Skeletal muscle tissue (tissue), 4 donors: Measurements from ENCODE around the gene RDH5. TPM values are rescaled to one million over a fixed set of nuclear protein-coding genes. Genes with fewer than 3 reads are reported as not detected.
A peak's percentile ranks its signal among the peaks of the same experiment; 100 is the strongest.

ENCODE experiments used
- H3K27ac ChIP-seq: one replicate; pipeline ENCODE4 v1.7.0; 2013; ENCODE audit warnings: mild to moderate bottlenecking, low read depth, low read length, inconsistent platforms
- H3K27me3 ChIP-seq, 3 donors: one replicate each; pipeline ENCODE4 v1.7.0; 2013; ENCODE audit warnings: low read length in 3 of 3; ENCODE audit not compliant: control insufficient read depth in 3 of 3, insufficient read depth in 3 of 3
- H3K36me3 ChIP-seq, 3 donors: one replicate each; pipeline ENCODE4 v1.7.0; 2013; ENCODE audit warnings: low read length in 3 of 3; ENCODE audit not compliant: control insufficient read depth in 3 of 3, insufficient read depth in 3 of 3
- H3K4me1 ChIP-seq, 3 donors: one replicate each; pipeline ENCODE4 v1.7.0; 2013; ENCODE audit warnings: low read length in 3 of 3, mild to moderate bottlenecking in 3 of 3; ENCODE audit not compliant: control insufficient read depth in 3 of 3, insufficient read depth in 3 of 3
- H3K4me3 ChIP-seq, 3 donors: one replicate each; pipeline ENCODE4 v1.7.0; 2013; ENCODE audit warnings: low read length in 3 of 3
- H3K9ac ChIP-seq, 3 donors: one replicate each; pipeline ENCODE4 v1.7.0; 2013; ENCODE audit warnings: low read length in 3 of 3, mild to moderate bottlenecking in 3 of 3, moderate library complexity in 2 of 3, low read depth in 1 of 3
- H3K9me3 ChIP-seq, 3 donors: one replicate each; pipeline ENCODE4 v1.7.0; 2013; ENCODE audit warnings: low read length in 3 of 3; ENCODE audit not compliant: control insufficient read depth in 3 of 3
- total RNA-seq: library from RNA; depleted of rRNA; stranded (reverse); fragments of >200 nt; gene quantifications from one replicate; pipeline ENCODE4 v1.2.3, GENCODE V29; 2014
- donor health status: Osteomylitis.

Gene RDH5
- total RNA-seq, 1 donor from 2014 or later: 19.8 TPM

DNA sequence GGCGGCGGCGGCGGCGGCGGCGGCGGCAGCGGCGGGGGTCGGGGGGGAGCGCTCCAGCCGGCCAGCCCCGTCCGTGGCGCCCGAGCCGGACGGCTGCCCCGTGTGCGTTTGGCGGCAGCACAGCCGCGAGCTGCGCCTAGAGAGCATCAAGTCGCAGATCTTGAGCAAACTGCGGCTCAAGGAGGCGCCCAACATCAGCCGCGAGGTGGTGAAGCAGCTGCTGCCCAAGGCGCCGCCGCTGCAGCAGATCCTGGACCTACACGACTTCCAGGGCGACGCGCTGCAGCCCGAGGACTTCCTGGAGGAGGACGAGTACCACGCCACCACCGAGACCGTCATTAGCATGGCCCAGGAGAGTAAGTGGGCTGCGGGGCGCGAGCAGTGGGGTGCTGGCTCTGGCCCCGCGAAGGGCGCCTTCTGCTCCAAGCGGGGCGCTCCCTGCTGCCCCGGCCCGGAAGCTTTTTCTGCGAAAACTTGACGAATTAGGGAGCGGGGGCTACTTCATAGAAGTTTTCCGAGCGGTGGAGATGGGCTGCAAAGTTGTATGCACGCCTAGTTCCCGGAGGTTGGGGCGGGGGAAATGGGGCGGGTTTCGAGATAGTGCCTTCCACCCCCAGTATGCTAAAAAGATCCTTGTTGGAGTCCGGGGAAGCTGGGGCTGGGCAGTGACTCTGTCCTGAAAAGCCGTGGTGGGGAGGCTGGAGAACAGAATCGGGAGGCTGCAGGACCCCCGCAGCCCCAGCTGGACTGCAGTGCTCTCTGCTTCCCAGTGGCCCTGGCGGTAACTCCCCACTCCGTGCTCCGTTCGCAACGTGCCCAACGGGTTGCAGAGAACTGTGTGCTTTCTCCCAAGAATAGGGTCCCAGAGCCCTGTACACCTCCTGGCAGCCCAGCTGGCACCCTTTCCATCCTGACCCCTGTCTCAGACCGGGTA is 23.5 kb downstream of the RDH5 start:
- Histone ChIP-seq H3K4me3 (peak overlapping the region; percentile 66 to 80 (median 76)), H3K27me3 (peaks cover 0 to 4% (median 0%) of the 10 kb centered on the region in 3 donors), H3K9ac (peak overlapping the region; percentile 20 to 72 (median 38)), H3K36me3 (peaks cover 0 to 1% (median 0%) of the 10 kb centered on the region in 3 donors), H3K9me3 (no peaks in the 10 kb centered on the region), H3K4me1 (peaks cover 18 to 32% (median 29%) of the 10 kb centered on the region in 3 donors), H3K27ac (no peak overlapping the region)

GRCh38 chr12:55744340-55745030 is 24.3 kb downstream of the RDH5 start:
- peaks cover 18 to 32% (median 29%) of the 10 kb centered on the region in 3 donors for H3K4me1 ChIP-seq
- H3K9ac ChIP-seq: peak overlapping the region in 2 of 3 donors; percentile 45 to 72
- H3K27me3 ChIP-seq: peaks cover 0 to 4% (median 0%) of the 10 kb centered on the region in 3 donors
- H3K27ac ChIP-seq: no peak overlapping the region
- peaks cover 0 to 6% (median 0%) of the 10 kb centered on the region in 3 donors for H3K36me3 ChIP-seq
- H3K9me3 ChIP-seq: no peaks in the 10 kb centered on the region
- H3K4me3 ChIP-seq: peak overlapping the region; percentile 56 to 76 (median 66)

DNA sequence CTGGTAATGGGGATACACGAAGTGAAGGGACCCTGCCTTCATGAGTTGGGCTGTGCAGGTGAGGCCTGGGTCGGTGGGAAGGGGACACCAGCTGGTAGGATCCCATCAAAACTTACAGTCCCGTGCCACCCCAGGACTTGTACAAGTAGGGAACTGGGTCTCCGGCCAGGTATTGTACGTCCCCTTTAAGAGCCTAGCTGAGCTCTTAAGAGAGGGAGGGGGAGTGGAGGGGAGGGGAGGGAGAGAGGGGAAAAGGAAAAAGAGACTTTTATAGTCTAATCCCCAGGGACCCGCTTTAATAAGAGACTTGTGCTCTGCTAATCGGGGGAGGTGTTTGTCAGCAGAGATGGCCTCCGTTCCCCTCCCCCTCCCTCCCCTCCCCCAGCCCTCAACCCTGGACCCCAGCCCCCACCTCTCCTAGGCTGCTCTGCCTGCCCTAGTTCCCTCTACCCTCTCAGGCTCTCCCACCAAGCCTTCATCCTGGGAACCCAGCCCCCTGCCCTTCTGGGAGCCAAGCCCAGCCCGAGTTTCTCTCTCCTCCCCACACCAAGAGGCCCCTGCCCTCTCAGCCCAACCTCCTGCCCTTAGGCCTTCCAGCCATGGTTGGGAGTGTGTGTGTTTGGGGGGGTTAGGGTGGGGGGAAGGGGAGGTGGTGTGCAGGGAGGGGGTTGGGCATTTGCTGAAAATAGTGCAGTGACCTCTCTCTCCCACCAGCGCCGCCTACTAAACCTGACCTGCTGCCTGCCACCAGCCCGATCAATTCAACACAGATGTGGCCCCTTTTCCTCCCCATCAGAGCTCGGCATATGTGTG is 25.4 kb downstream of the RDH5 start:
- peak overlapping the region in 1 of 3 donors; percentile 45 for H3K9ac ChIP-seq
- H3K9me3 ChIP-seq: no peaks in the 10 kb centered on the region
- peaks cover 0 to 4% (median 0%) of the 10 kb centered on the region in 3 donors for H3K27me3 ChIP-seq
- peak overlapping the region in 2 of 3 donors; percentile 7 to 48 for H3K4me3 ChIP-seq
- H3K27ac ChIP-seq: peak overlapping the region; percentile 19
- H3K36me3 ChIP-seq: peaks cover 0 to 6% (median 0%) of the 10 kb centered on the region in 3 donors
- peaks cover 18 to 32% (median 29%) of the 10 kb centered on the region in 3 donors for H3K4me1 ChIP-seq

DNA sequence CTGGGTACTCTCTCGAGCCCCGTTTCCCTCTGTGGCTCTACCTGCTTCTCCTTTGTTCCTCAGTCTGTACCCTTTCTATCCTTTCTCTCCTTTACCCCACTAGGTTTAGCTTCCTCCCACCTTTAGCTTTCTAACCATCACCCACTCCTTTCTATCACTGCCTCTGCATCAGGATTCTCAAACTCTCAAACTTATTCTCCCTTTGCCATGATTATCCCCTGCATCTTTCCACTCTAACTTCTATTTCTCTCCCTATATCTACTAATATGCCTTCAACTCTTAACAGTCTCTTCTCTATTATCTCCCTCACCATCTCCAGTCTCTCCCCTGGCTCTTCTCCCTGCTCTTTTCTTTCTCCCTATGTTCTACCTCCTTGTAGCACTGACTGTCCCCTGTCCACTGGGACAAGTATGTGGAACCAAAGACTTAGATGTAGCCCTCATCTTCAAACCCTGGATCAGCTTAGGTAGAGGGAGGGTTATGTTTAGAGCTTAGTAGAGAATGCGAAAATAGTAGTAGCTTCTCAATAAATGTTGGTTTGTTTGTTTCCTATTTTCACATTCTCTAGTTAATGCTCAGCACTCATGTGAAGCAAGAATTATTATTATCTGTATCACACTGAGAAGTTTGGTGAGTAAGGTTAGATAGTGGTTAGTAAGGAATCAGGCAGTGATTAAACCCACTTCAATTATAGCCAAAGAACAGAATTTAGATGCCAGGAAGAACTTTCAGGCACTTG is 26.1 kb downstream of the RDH5 start:
- Histone ChIP-seq H3K9ac (no peak overlapping the region), H3K27ac (no peak overlapping the region), H3K36me3 (peaks cover 0 to 10% (median 2%) of the 10 kb centered on the region in 3 donors), H3K4me3 (no peak overlapping the region), H3K4me1 (peaks cover 18 to 32% (median 29%) of the 10 kb centered on the region in 3 donors), H3K9me3 (no peaks in the 10 kb centered on the region), H3K27me3 (peaks cover 0 to 4% (median 0%) of the 10 kb centered on the region in 3 donors)

- H3K27ac ChIP-seq: no peak overlapping the region
- peaks cover 1 to 15% (median 8%) of the 10 kb centered on the region in 3 donors for H3K36me3 ChIP-seq
- no peaks in the 10 kb centered on the region for H3K9me3 ChIP-seq
- H3K9ac ChIP-seq: no peak overlapping the region
- H3K27me3 ChIP-seq: peaks cover 0 to 4% (median 0%) of the 10 kb centered on the region in 3 donors
- H3K4me3 ChIP-seq: no peak overlapping the region
- peaks cover 18 to 32% (median 29%) of the 10 kb centered on the region in 3 donors for H3K4me1 ChIP-seq
Observed at GRCh38 chr12:55746913-55747231, 26.7 kb downstream of the RDH5 start.

- Histone ChIP-seq H3K36me3 (peaks cover 7 to 29% (median 20%) of the 10 kb centered on the region in 3 donors), H3K4me1 (peaks cover 18 to 28% (median 24%) of the 10 kb centered on the region in 3 donors), H3K4me3 (no peak overlapping the region), H3K27me3 (no peaks in the 10 kb centered on the region), H3K27ac (no peak overlapping the region), H3K9ac (no peak overlapping the region), H3K9me3 (no peaks in the 10 kb centered on the region)
Observed at GRCh38 chr12:55748230-55748993, 28.2 kb downstream of the RDH5 start.

DNA sequence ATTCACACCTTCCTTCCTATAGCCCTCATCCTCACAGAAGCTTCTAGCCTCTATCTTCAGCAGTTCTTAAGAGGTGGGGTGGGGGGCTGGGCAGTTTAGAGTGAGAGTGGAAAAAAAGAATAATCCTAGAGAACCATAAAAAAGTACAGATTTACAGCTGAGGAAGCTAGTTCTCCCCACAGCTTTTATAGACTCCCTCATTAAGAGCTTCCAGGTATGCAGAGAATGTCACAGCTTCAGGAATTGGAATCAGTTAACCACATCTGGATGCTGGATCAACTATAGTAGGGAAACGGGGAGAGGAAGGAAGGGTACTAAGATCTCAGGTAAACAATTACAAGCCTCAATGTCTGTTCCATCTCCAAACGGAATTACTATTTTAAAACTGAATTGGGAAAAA is 35.1 kb downstream of the RDH5 start:
- Histone ChIP-seq H3K36me3 (peaks cover 28 to 73% (median 61%) of the 10 kb centered on the region in 3 donors), H3K27me3 (no peaks in the 10 kb centered on the region), H3K4me3 (no peak overlapping the region), H3K9me3 (no peaks in the 10 kb centered on the region), H3K27ac (no peak overlapping the region), H3K9ac (no peak overlapping the region), H3K4me1 (no peaks in the 10 kb centered on the region)

DNA sequence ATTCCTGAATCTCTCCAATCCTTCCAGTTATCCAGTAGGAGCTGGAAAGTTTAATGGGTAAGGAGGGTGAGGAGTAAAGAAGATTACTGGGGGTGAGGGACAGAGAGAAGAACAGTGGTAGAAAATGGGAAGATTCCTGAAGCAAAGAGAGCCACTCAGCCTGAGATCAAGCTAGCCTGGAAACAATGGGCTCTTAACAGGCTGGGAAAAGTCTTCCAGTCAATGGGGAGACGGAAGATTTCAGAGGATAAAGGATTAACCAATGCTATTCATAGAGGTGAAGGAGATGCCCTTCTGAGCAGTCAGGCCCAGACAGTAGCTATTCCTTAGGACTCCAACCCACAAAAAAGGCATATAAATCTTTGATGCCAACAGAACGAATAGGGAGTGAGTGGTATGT is 37.5 kb downstream of the RDH5 start:
- Histone ChIP-seq H3K27ac (no peak overlapping the region), H3K4me1 (no peaks in the 10 kb centered on the region), H3K9ac (no peak overlapping the region), H3K36me3 (peaks cover 21 to 61% (median 48%) of the 10 kb centered on the region in 3 donors), H3K27me3 (no peaks in the 10 kb centered on the region), H3K9me3 (no peaks in the 10 kb centered on the region), H3K4me3 (no peak overlapping the region)
